B cell (primary cell): ENCODE measurements around the gene CELF2. TPM values are rescaled to one million over a fixed set of nuclear protein-coding genes. Genes with fewer than 3 reads are reported as not detected.

Experiments used
- ATAC-seq: fragments of 200-7000 bp; cut with Tn5 transposase; one replicate; pipeline ENCODE4 v1.10.0; 2021; ENCODE audit warnings: low read depth, mild to moderate bottlenecking, moderate number of reproducible peaks, moderate library complexity
- CTCF ChIA-PET: fragments of 350-600 bp; sonication (Branson Sonifier 250); formaldehyde crosslinking; loops from one replicate; lab custom pipeline; 2021; ENCODE audit warnings: antibody characterized with exemption, inconsistent platforms; lab: Charles Lee
- POLR2A ChIA-PET: fragments of 350-600 bp; sonication (Branson Sonifier 250); formaldehyde crosslinking; loops from one replicate; lab custom pipeline; 2021; ENCODE audit warnings: antibody characterized with exemption; lab: Charles Lee
- DNase-seq: peaks from one replicate; pipeline ENCODE4 v3.0.0; 2013
- H2AFZ ChIP-seq: 2 replicates; pipeline ENCODE4 v1.6.1; 2012; ENCODE audit warnings: mild to moderate bottlenecking, low read depth, low read length; ENCODE audit not compliant: insufficient read depth, poor library complexity, severe bottlenecking
- H3K27ac ChIP-seq, 2 donors: 1 replicate in 1 of 2; 2 replicates in 1 of 2; pipeline ENCODE4 v1.5.1; 2012 to 2013; ENCODE audit warnings: low read length in 2 of 2, mild to moderate bottlenecking in 2 of 2, moderate library complexity in 1 of 2
- H3K27me3 ChIP-seq, 4 experiments: fragments of 200-600 bp in 1 of 4; sonication (generic) in 1 of 4; replicated peaks in 1 of 4; 1 replicate in 2 of 4; 2 replicates in 2 of 4; pipeline versions ENCODE4 v1.6.1 to v1.7.0; 2013 to 2016; ENCODE audit warnings: low read length in 3 of 4, mild to moderate bottlenecking in 2 of 4, mixed read lengths in 1 of 4, moderate library complexity in 1 of 4; ENCODE audit not compliant: insufficient read depth in 4 of 4, control insufficient read depth in 3 of 4; ENCODE audit errors: control extremely low read depth in 1 of 4
- H3K36me3 ChIP-seq, 2 experiments: replicated peaks in 1 of 2; 1 replicate in 1 of 2; 2 replicates in 1 of 2; pipeline versions ENCODE4 v1.6.1 to v1.7.1; 2013; ENCODE audit warnings: low read length in 1 of 2; ENCODE audit not compliant: insufficient read depth in 2 of 2, control insufficient read depth in 1 of 2; ENCODE audit errors: control extremely low read depth in 1 of 2, extremely low read depth in 1 of 2
- H3K4me1 ChIP-seq, 2 donors: fragments of 200-600 bp in 1 of 2; sonication (generic) in 1 of 2; 1 replicate in 1 of 2; 2 replicates in 1 of 2; pipeline versions ENCODE4 v1.5.1 to v1.6.1; 2013 to 2017; ENCODE audit warnings: low read length in 2 of 2; ENCODE audit not compliant: control insufficient read depth in 2 of 2, insufficient read depth in 2 of 2
- H3K4me2 ChIP-seq: replicated peaks from 2 replicates; pipeline ENCODE3; 2012; ENCODE audit warnings: mild to moderate bottlenecking, low read depth, low read length; ENCODE audit not compliant: poor library complexity, severe bottlenecking
- H3K4me3 ChIP-seq, 5 experiments: fragments of 200-600 bp in 1 of 5; sonication (generic) in 1 of 5; 1 replicate in 3 of 5; 2 replicates in 2 of 5; pipeline versions ENCODE4 v1.5.1 to v1.7.0; 2011 to 2016; ENCODE audit warnings: low read length in 4 of 5, mild to moderate bottlenecking in 4 of 5, low read depth in 2 of 5, control low read depth in 1 of 5, moderate library complexity in 1 of 5; ENCODE audit not compliant: insufficient read depth in 1 of 5; ENCODE audit errors: control extremely low read depth in 1 of 5, extremely low read depth in 1 of 5
- H3K79me2 ChIP-seq: fragments of 200-600 bp; sonication (generic); one replicate; pipeline ENCODE4 v1.6.0; 2016; ENCODE audit warnings: low read length; ENCODE audit not compliant: control insufficient read depth, insufficient read depth
- H3K9ac ChIP-seq: fragments of 200-600 bp; sonication (generic); 2 replicates; pipeline ENCODE4 v1.6.1; 2017; ENCODE audit warnings: mild to moderate bottlenecking, low read length, moderate library complexity
- H3K9me3 ChIP-seq, 3 donors: one replicate each; pipeline versions ENCODE4 v1.6.1 to v1.7.1; 2013; ENCODE audit warnings: low read length in 2 of 3; ENCODE audit not compliant: control insufficient read depth in 2 of 3, insufficient read depth in 1 of 3; ENCODE audit errors: control extremely low read depth in 1 of 3
- H4K20me1 ChIP-seq: 2 replicates; pipeline ENCODE4 v1.6.0; 2012; ENCODE audit warnings: mild to moderate bottlenecking, low read length; ENCODE audit not compliant: insufficient read depth, control insufficient read depth, poor library complexity, severe bottlenecking
- H3K27ac Mint-ChIP-seq: one replicate; pipeline ENCODE4 v1.8.0; 2021; ENCODE audit warnings: mixed read lengths
- H3K27me3 Mint-ChIP-seq: one replicate; pipeline ENCODE4 v1.8.0; 2021; ENCODE audit warnings: mixed read lengths
- H3K4me1 Mint-ChIP-seq: one replicate; pipeline ENCODE4 v1.8.0; 2021; ENCODE audit warnings: mixed read lengths
- H3K4me3 Mint-ChIP-seq: one replicate; pipeline ENCODE4 v1.8.0; 2021; ENCODE audit warnings: mixed read lengths
- H3K9me3 Mint-ChIP-seq: one replicate; pipeline ENCODE4 v1.8.0; 2022; ENCODE audit warnings: mixed read lengths; ENCODE audit not compliant: insufficient read depth
- CTCF ChIP-seq: fragments of 200-600 bp; IDR thresholded peaks from one replicate; pipeline ENCODE4 v1.8.0; 2022; ENCODE audit warnings: antibody characterized with exemption, mild to moderate bottlenecking
- EZH2 ChIP-seq: IDR thresholded peaks from 2 replicates; pipeline ENCODE4 v1.6.1; 2012; ENCODE audit warnings: borderline replicate concordance, low read depth, mild to moderate bottlenecking, moderate library complexity, low read length; ENCODE audit not compliant: insufficient read depth, poor library complexity, severe bottlenecking
- WGBS: methylation state at CpG from one replicate; pipeline ENCODE4 v1.1.5; 2013; ENCODE audit warnings: missing lambda C conversion rate; ENCODE audit not compliant: insufficient coverage; 5-methylcytosine and 5-hydroxymethylcytosine counted together
- intact Hi-C: fragments of 100-400 bp; cut with micrococcal nuclease; formaldehyde crosslinking; loops from one replicate; pipeline ENCODE4 v1.10.0; 2022
- polyA plus RNA-seq: library from polyadenylated mRNA; depleted of rRNA; stranded (reverse); fragments of >200 nt; gene quantifications from 2 replicates; pipeline ENCODE4 v1.2.3, GENCODE V29; 2012
- total RNA-seq, 2 donors: library from RNA; stranded (reverse); fragments of 120-200 nt in 1 of 2; gene quantifications; 1 replicate in 1 of 2; 2 replicates in 1 of 2; pipeline versions ENCODE4 v1.2.3 to v1.2.4, GENCODE V29; 2013 to 2022

Gene CELF2
- total and polyA plus RNA-seq, 2 donors (not counting 1 experiment from before 2014, with no cell fraction given): 59.5 to 112 TPM

DNA sequence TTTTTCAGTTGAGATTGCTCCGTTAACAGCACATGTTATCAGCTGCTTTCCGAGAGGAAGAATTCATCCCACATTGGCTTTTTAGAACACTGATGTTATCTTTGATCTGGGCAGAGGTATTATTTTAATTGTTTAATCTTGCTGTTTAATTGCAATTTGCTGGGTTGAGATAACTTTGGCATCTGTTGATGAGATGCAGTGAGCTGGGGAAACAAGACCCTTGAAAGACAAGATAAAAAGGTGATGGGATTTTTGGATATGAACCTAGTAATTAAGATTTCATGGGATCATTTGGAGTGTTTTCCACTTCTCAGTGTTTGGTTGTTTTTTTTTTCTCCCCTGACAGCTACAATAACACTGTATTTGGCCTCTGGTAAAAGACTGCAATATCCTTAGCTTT is 4.5 kb downstream of the CELF2 start:
- peaks cover 0 to 37% (median 26%) of the 10 kb centered on the region in 4 experiments for H3K27me3 ChIP-seq
- H3K9me3 ChIP-seq: no peaks in the 10 kb centered on the region
- no peaks in the 10 kb centered on the region for H3K9me3 Mint-ChIP-seq
- ChIA-PET POLR2A (no interaction called here), CTCF (interaction anchor here (0.8 kb wide), 1 partner anchor 10 kb away, joined by 3 read pairs; no protein-coding TSS in a partner anchor)
- intact Hi-C loops: no loop called here
- H3K9ac ChIP-seq: no peak overlapping the region
- H3K27ac Mint-ChIP-seq: no peak overlapping the region
- no peaks in the 10 kb centered on the region for H4K20me1 ChIP-seq
- no peak for TF ChIP-seq CTCF
- H3K4me1 ChIP-seq: peaks cover 7 to 11% of the 10 kb centered on the region in 2 donors
- no peak overlapping the region for H3K27ac ChIP-seq
- DNase-seq (no peak), ATAC-seq (no peak)
- peaks cover 47% of the 10 kb centered on the region for H3K27me3 Mint-ChIP-seq
- WGBS: 92% methylated on average over 2 of the region's 2 CpGs
- no peaks in the 10 kb centered on the region for H3K79me2 ChIP-seq
- no peak overlapping the region for H3K4me3 Mint-ChIP-seq
- no peak overlapping the region for H3K4me3 ChIP-seq
- no peak overlapping the region for H3K4me2 ChIP-seq
- no peak overlapping the region for H2AFZ ChIP-seq
- no peaks in the 10 kb centered on the region for H3K36me3 ChIP-seq
- H3K4me1 Mint-ChIP-seq: peaks cover 12% of the 10 kb centered on the region

- no peak overlapping the region for H3K4me3 Mint-ChIP-seq
- no peaks in the 10 kb centered on the region for H3K9me3 Mint-ChIP-seq
- peaks cover 0 to 34% (median 23%) of the 10 kb centered on the region in 4 experiments for H3K27me3 ChIP-seq
- no peak overlapping the region for H3K4me2 ChIP-seq
- intact Hi-C loops: no loop called here
- H3K4me3 ChIP-seq: no peak overlapping the region
- no peaks in the 10 kb centered on the region for H3K9me3 ChIP-seq
- no peaks in the 10 kb centered on the region for H3K79me2 ChIP-seq
- ATAC-seq: no peak
- ChIA-PET POLR2A (no interaction called here), CTCF (interaction anchor here (0.9 kb wide), 1 partner anchor 11 kb away, joined by 3 read pairs; no protein-coding TSS in a partner anchor)
- DNase-seq: no peak
- no peak overlapping the region for H3K27ac Mint-ChIP-seq
- WGBS: 100% methylated on average over 3 of the region's 10 CpGs
- H4K20me1 ChIP-seq: no peaks in the 10 kb centered on the region
- H3K4me1 ChIP-seq: peaks cover 4 to 9% of the 10 kb centered on the region in 2 donors
- no peak for TF ChIP-seq EZH2
- H3K9ac ChIP-seq: no peak overlapping the region
- H2AFZ ChIP-seq: no peak overlapping the region
- peaks cover 9% of the 10 kb centered on the region for H3K4me1 Mint-ChIP-seq
- H3K27ac ChIP-seq: no peak overlapping the region
- peaks cover 45% of the 10 kb centered on the region for H3K27me3 Mint-ChIP-seq
- H3K36me3 ChIP-seq: no peaks in the 10 kb centered on the region
These were observed 5.6 kb downstream of the CELF2 start for GRCh38 chr10:11023009-11023953.
